Activated CD4-positive, alpha-beta T cell treated with anti-CD3 and anti-CD28 coated beads, Interleukin-2, amount 50 U/mL, for 16 hours (primary cell): Measurements from ENCODE around the gene UTP25.
A peak's percentile ranks its signal among the peaks of the same experiment; 100 is the strongest.
"Not testable (repeated sequence)": the region's sequence is repeated elsewhere in the genome, so short reads cannot be mapped to it uniquely, and the experiment has no call there.

Experiments
- DNase-seq: peaks from one replicate; pipeline ENCODE4 v3.0.0-alpha.2; 2020

Gene UTP25

DNA sequence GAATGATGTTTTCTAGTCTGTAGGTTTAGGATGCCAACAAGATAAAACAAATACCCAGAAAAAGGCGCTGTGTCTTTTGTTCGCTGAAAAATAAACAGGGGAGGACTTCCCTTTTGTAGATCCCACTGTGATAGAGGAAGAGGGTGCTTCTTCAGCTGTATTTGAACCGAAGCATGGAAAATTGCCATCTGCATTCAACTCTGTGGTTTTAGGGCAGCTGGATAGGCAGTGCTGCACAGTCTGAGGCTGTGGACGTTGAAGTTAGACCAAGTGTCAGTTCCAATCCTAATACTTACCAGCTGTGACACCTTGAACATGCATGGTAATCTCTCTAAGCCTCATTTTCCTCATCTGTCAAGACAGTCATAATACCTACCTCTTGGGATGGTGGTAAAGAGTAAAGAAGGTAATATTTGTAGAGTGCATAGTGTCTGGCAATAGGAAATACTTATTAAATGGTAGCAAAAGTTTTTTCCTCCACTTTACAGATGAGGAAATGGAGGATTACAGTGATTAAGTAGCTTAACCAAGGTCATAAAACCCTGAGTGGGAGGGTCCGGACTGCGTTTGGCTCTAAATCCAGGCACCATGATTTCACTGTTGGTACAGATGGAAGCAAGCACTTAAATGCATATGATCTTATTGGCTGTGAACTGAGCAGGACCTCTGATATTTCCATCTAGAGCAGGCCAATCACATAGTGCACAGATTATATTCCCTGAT is 48.5 kb downstream of the UTP25 start:
- DNase-seq: no peak

DNA sequence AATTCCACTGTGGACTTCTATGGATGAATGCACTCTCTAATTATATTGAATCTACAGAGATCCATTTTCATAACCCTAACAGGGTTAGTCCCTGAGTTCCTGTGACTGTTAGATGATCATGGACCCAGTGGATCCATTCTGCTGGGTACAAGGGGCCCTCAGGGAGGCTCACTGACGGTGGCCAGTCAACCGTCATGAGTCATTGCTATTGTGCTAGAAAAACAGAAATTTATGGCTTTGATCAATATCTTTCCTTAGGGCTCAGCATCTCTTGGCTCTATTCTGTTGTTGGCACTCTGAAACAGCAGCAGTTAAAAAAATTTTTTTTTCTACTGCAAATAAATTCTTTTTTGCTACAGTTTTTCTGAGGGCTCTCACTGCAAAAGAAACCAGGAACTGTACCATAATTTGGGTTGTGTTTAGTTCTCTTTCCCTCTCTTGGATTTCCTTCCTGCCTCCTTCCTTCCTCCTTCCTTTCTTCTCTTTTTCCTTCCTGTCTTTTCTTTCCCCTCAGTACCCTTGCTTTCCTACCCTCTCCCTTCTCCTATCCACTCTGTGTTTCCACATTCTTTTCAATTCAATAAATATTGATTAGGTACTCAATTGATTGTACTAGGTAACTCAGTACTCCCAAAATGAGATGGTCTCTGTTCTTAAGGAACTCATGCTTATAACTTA is 49.5 kb downstream of the UTP25 start:
- DNase-seq: no peak

DNA sequence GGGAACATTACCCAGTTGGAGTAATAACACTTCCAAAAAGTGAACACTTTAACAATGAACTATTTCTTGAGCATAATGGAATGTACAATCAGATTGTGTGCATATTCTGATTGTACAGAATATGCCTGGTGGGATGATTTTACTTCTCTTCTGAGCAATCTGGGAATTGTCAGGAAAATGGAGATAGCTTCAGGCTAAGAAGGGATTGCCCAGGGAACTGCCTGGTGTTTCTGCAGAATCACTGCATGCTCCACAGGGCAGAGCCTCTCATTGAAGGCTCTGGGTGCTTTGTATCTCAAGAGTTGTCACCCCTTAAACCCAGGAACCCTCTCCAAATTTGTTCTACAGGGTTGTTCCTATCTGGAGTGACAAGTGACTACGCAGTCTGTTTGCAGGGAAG is 51.2 kb downstream of the UTP25 start:
- no peak for DNase-seq

DNA sequence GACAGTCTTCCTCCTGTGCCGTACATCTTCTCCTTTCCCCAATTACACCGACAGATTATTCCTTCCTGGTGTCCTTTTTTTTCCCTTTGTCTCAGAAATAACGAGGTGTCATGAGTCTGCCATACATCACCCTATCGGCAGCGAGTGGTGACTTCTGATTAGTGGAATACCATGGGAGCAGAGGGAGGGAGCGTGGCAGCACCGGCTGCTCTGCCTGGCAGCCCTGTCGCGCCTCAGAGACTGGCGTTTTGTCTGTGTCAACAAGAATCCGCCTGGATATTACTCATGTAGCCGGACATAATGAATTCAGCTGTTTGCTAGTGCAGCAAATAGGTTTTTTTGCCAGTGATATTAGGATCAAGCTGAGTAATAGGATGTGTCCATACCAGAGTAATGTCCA is 51.8 kb downstream of the UTP25 start:
- DNase-seq: no peak

DNA sequence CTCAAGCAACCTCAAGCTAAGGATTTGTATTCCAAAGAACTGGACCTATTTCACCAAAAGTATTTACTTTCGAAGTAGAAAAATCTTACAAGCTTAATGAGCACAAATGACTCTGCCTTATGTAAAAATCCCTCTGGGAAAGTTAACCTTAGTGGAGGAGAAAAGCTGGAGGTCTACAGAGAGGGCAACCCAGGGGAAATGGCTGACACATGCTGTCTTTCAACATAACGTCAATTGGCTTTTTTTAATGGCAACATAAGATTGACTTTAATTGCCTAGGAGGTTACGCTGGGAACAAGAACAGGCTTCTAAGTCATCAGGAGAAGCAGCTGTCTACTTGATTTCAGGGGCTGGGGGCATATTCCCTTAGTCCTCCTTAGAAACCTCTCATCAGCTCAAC is 52.3 kb downstream of the UTP25 start:
- no peak for DNase-seq

DNA sequence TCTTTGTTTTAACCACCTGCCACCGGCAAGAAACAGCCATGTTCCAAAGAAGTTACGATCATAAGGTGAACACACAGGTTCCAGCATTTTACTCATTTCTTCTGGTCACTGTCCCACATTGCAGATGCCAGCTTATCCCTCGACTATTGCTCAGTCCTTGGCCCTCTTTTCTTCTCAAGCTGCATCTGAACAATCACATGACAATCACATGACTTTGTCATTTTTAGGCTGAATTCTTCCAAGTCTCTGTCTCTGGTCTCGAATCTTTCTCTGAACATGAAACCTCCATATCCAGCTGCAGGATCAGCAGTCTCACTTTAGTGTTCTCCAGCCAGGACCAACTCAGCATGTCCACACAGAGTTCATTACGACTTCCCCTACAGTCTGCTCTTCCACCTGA is 53.8 kb downstream of the UTP25 start:
- no peak for DNase-seq

DNA sequence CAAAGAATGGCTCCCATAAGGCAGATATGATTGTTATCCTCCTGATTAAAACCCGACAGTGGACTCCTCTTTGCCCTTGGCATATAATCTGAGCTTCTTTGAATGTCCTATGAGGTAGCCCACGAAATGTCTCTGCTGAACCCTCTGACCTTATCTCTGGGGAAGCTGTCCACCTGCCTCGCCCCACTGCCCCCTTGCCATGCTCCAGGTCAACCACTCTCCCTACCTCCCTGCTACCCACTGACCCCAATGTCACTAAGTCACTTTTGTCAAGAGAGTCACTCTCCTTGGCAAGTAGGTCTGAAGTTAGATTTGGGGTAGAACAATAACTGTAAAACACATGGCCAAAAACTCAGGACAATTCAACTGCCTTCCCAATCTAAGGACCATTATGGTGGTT is 54.5 kb downstream of the UTP25 start:
- no peak for DNase-seq

DNA sequence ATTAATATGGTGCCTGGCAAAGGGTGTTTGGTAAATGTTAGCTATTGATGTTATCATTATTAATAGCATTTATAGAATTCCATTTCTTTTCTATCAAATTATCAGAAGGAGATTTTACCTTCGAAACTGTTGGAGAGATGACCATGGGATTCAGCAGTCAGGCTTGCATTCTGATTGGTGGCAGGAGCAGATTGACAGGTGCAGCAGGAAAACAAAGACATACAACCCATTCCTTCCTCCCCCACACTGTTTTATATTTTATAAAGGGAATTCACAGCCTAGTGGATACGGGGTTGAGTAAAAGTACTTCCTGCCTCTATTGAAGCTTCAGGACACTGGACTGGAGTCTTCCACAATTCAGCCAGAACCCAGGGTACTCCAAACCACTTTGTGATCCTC is 55.2 kb downstream of the UTP25 start:
- no peak for DNase-seq

DNA sequence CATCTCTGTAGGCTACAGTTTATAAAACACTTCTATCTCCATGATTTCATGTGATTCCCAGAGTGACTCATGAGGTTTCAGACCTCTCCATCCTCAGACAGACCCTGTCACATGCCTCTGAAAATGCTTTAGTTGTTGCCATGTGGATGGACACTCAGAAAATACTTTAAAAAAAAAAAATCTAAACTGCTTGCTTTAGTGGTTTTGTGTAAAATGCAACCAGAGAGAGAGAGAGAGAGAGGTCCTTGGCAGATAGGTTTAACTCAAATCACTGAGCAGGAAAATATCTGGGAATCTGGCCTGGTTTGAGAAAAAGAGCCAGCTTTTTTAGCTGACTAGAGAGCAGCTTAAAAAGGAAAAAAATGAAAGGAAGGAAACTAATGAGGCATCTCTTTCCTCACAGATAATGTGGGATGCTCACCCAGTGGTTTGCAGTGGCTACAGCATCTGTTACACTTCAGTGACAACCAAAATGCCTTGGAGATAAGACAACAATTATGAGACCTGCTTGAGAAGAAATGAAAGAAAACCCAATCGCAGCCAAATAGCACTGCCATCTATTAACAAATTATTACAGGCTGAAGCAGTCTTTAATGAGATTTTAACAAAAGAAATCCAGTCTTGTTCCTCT is 55.7 kb downstream of the UTP25 start:
- no peak for DNase-seq

DNA sequence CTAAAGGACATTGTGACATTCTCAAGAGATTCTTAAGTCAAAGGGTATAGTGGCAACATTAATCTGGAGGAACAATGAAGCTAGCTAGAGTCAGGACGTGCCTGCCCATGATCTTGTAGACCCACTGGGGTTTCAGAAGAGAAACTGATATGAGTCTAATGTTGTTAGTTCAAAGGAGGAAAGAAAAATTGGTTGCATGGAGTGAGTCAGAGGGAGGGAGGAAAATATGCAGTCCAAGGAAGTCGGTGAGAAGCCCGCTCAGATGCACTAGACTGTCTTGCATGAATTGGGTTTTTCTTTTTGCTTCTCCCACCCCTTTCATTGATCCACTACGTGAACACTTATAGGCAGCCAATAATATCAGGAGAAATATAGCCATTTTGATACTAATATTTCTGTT is 56.5 kb downstream of the UTP25 start:
- peak; percentile 12 for DNase-seq

DNA sequence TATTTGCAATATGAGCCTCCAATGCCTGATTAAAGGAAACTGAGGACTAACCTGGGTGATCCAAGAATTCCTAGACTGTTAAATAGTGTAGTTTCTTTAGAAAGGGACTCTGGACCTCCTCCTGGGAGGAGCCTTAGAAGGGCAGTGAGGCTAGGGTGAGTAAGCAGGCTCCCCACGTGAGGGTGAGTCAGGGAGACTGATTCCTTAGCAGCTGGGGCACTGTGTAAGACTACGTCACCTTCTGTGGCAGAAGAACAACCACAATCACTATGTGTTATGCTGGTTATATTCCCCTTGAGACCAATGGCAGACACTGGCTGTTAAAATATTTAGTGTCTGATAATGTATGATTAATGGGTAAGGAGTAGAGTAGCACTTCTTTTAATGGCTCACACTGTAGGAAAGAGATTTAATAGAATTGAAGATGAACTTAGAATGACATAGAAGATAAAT is 56.9 kb downstream of the UTP25 start:
- DNase-seq: peak; percentile 74

DNA sequence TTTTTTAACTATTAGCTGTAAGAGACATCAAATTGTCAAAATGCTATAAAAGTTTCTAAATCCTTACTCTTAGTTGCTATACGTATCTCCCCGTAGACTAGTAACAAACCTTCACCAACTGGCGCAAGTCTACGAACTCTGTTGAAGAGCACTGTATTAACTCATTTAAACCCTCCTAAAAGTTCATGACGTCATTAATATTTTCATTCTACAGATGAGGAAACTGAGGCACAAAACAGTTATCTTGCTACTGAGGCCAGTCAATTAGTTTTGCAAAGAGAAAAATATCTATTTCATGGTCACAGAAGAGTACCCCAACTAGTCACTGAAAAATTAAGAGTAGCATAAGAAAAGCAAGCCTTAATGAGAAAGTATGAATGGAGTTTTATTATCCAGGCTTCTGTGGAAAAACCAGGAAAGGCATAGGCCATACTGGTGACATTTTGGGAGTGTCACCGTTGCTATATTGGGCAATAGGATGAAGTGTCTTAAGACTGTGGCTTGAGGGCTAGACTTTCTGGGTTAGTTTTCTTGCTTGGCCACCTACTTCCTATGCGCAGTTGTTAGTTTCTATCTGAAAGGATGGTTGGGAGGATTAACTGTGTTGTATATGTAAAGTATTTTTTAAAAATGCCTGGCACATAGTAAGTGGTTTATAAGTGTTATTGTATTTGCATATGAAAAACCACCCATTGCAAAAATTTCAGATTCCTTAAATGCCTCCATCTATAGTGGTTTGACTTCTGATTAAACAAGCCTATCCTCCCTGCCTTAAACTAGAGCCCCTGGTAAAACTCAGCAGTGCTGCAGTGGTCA is 57.8 kb downstream of the UTP25 start:
- no peak for DNase-seq

DNA sequence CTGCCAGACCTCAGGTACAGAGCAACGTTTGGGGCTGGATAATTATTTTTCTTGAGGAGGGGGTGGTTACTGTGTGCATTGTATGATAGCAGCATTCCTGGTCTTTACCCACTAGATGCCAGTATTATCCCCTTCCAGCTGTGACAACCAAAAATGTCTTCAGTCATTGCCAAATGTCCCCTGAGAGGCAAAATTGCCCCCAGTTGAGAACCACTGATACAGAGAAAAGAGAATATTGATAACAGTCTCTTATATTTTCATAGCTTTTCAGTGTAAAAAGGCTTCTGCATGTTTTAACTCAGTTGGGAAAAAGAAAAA is 58.4 kb downstream of the UTP25 start:
- DNase-seq: no peak

DNA sequence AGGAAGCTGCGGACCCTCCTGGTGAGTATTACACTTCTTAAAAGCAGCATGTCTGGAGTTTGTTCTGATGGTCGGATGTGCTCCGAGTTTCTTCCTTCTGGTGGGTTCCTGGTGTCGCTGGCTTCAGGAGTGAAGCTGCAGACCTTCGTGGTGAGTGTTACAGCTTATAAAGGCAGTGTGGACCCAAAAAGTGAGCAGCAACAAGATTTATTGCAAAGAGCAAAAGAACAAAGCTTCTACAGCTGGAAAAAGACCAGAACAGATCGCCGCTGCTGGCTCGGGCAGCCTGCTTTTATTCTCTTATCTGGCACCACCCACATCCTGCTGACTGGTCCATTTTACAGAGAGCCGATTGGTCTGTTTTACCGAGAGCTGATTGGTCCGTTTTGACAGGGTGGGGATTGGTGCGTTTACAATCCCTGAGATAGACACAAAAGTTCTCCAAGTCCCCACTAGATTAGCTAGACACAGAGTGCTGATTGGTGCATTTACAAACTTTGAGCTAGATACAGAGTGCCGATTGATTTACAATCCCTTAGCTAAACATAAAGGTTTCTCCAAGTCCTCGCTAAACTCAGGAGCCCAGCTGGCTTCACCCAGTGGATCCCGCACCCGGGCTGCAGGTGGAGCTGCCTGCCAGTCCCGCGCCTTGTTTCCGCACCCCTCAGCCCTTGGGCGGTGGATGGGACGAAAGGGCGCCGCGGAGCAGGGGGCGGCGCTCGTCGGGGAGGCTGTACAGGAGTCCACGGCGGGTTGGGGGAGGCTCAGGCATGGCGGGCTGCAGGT is 60.7 kb downstream of the UTP25 start:
- not testable (repeated sequence) for DNase-seq

DNA sequence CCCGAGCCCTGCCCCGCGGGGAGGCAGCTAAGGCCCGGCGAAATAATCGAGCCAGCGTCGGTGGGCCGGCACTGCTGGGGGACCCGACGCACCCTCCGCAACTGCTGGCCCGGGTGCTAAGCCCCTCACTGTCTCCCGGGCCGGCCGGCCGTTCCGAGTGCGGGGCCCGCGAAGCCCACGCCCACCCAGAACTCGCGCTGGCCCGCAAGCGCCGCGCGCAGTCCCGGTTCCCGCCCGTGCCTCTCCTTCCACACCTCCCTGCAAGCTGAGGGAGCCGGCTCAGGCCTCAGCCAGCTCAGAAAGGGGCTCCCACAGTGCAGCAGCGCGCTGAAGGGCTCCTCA is 61.3 kb downstream of the UTP25 start:
- no peak for DNase-seq

DNA sequence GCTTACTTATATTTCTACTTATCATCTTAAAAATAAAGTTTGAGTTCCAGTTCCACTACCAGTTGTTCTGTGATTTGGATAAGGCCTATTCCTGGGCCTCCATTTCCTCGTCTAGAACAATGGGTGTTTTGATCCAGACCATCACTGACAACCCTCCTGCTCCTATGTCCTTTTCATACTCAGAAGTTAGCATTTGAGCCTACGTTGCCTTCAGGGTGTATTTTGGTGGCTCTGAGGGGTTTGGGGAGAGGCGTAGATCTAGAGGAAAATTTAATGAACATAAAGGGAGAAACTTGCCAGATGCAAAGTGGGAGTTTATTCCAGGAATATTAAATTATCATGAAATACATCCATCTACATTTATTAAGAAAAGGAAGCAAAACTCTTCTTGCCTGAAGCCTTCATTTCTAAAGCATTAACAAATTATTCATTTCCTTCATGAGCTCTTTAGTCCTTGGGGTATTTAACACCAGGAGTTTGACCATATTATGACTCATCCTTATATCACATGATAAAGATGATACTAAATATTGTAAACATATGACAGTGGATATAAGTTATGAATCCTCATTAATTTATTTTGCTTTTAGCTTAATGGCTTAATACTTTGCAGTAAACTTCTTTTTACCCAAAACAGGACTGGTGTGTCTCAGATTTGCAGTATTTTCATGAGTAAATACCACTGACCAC is 63.0 kb downstream of the UTP25 start:
- no peak for DNase-seq

DNA sequence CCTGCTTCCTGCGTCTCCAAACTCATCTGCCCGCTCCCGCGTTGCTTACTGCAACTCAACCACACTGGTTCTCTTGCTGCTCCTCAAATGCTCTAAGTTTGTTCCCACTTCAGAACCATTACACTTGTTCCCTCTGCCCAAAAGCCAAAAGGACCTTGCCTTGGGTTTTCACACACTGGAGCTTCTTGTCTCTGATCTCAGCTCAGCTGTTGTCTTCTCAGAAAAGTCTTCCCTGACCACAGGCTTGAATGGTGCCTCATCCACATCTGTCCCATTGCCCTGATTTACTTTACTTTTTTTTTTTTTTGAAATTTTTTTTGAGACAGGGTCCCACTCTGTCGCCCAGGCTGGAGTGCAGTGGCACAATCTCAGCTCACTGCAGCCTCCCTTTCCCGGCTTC is 66.0 kb downstream of the UTP25 start:
- DNase-seq: no peak

DNA sequence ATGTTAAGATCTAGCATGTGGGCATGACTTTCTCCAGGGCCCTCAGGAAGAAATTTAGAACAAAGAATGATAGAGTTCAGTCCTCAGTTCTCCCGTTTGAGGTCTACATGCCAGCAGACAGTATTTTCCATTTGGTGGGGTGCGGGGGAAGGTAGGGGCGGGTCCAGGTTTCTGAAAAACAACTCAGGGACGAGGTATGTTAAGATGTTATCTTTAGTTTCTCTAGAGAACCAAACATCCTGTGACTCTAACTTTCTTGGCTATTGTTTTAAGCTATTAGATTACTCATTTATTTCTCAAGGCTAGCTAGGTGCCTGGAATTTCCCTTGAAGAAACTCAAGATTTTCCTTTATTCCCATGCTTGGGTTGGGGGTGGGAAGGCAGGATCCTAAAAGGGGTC is 67.9 kb downstream of the UTP25 start:
- DNase-seq: no peak

DNA sequence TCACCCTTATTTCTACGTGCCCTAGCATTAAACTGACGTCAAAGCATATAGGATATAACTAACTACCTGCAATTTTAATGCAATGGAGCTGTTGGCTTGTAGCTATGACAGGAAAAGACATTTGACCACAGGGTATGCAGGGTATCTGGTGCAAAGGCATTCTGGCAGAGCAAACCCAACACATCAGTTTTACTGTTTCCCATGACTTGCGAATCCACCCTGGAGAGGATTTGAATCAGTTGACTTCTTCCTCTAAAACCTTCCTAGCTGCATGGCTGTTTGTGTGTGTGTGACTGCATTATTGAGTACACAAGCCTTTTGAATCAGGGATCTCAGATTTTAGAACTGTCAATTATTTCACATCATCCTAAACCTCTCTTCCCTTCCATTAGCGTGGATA is 68.6 kb downstream of the UTP25 start:
- no peak for DNase-seq

DNA sequence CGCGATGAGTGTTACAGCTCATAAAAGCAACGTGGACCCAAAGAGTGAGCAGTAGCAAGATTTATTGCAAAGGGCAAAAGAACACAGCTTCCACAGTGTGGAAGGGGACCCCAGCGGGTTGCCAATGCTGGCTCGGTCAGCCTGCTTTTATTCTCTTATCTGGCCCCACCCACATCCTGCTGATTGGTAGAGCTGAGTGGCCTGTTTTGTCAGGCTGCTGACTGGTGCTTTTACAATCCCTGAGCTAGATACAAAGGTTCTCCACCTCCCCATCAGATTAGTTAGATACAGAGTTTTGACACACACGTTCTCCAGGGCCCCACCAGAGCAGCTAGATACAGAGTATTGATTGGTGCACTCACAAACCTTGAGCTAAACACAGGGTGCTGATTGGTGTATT is 70.5 kb downstream of the UTP25 start:
- DNase-seq: not testable (repeated sequence)

DNA sequence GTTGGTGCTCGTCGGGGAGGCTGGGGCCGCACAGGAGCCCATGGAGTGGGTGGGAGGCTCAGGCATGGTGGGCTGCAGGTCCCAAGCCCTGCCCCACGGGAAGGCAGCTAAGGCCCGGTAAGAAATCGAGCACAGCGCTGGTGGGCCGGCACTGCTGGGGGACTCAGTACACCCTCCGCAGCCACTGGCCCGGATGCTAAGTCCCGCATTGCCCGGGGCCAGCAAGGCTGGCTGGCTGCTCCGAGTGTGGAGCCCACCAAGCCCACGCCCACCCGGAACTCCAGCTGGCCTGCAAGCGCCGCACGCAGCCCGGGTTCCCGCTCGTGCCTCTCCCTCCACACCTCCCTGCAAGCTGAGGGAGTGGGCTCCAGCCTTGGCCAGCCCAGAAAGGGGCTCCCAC is 71.1 kb downstream of the UTP25 start:
- DNase-seq: not testable (repeated sequence)

DNA sequence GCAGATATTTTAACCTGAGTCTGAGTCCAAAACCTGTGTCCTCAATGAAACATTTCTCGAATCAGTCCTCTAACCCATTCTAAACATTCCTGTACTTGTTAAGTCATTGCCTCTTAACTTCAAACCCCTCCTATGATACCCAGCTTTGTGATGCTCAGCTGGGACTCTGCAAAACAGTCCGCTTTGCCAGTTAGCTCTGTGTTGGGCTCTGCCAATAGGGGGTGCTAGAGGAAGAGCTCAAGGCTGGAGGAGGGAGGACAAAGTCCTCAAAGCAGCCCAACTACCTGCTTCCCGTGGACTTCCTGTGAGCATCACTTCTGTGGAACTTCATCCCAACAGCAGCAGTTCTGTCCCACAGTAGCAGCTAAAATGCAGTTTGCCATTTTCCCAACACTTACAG is 72.2 kb downstream of the UTP25 start:
- peak; percentile 37 for DNase-seq
